HG03558 (cell line): ENCODE measurements around the gene CTNNBL1.

Source experiments
- ATAC-seq: cut with Tn5 transposase; IDR thresholded peaks from one replicate; pipeline ENCODE4 v1.9.1; 2021; ENCODE audit warnings: moderate number of reproducible peaks; ENCODE audit not compliant: unreplicated experiment; ENCODE audit errors: extremely low read depth

The CTNNBL1 gene

GRCh38 chr20:37907330-37907676 lies 213.5 kb downstream of the CTNNBL1 start:
- ATAC-seq = no peak

- no peak for ATAC-seq
These were observed 214.0 kb downstream of the CTNNBL1 start for GRCh38 chr20:37907677-37908401.

GRCh38 chr20:37911261-37911660 lies 217.4 kb downstream of the CTNNBL1 start:
- ATAC-seq = no peak

GRCh38 chr20:37911838-37912281 lies 218.0 kb downstream of the CTNNBL1 start:
- ATAC-seq = no peak

- no peak for ATAC-seq
These were observed 219.0 kb downstream of the CTNNBL1 start for GRCh38 chr20:37912874-37913273.

GRCh38 chr20:37913567-37914366 lies 219.9 kb downstream of the CTNNBL1 start:
- ATAC-seq = no peak

GRCh38 chr20:37914367-37914671 lies 220.5 kb downstream of the CTNNBL1 start:
- ATAC-seq = no peak

GRCh38 chr20:37914672-37915433 lies 221.0 kb downstream of the CTNNBL1 start:
- no peak for ATAC-seq

- ATAC-seq = no peak
These were observed 221.6 kb downstream of the CTNNBL1 start for GRCh38 chr20:37915434-37915787.

- no peak for ATAC-seq
These were observed 222.2 kb downstream of the CTNNBL1 start for GRCh38 chr20:37915800-37916570.

- ATAC-seq = no peak
These were observed 223.6 kb downstream of the CTNNBL1 start for GRCh38 chr20:37917461-37917860.

- no peak for ATAC-seq
These were observed 224.2 kb downstream of the CTNNBL1 start for GRCh38 chr20:37918035-37918434.

GRCh38 chr20:37919389-37920040 lies 225.7 kb downstream of the CTNNBL1 start:
- ATAC-seq = no peak

- ATAC-seq = no peak
These were observed 226.4 kb downstream of the CTNNBL1 start for GRCh38 chr20:37920270-37920669.

- ATAC-seq = no peak
These were observed 227.0 kb downstream of the CTNNBL1 start for GRCh38 chr20:37920679-37921322.

GRCh38 chr20:37921341-37921929 lies 227.6 kb downstream of the CTNNBL1 start:
- ATAC-seq = no peak
